ENCODE data around the gene CDC42BPG. TPM values are rescaled to one million over a fixed set of nuclear protein-coding genes. Genes with fewer than 3 reads are reported as not detected.

Gene CDC42BPG
- total RNA-seq, 1 donor from 2014 or later: 13.0 TPM

- Histone ChIP-seq H3K4me1 (peaks cover 55% of the 10 kb centered on the region), H3K27ac (peak overlapping the region; percentile 88), H3K27me3 (no peaks in the 10 kb centered on the region), H3K4me3 (peak overlapping the region; percentile 83 to 86), H3K9me3 (no peaks in the 10 kb centered on the region), H3K36me3 (no peaks in the 10 kb centered on the region)
- no peak for TF ChIP-seq POLR2A (IDR thresholded peaks at IDR 0.05)
- TF ChIP-seq POLR2AphosphoS5 (IDR thresholded peaks at IDR 0.05; ENCODE audit: insufficient read depth in 1 of 2, low read depth in 1 of 2): no peak
- TF ChIP-seq CTCF (IDR thresholded peaks at IDR 0.05): no peak
- intact Hi-C loops (cut with DNase I): loop anchor here (2.0 kb wide), 1 partner anchor 23 kb away; no protein-coding TSS in a partner anchor
- DNase-seq (ENCODE audit: extremely low spot score in 2 of 2): no peak
Observed at GRCh38 chr11:64879244-64879900, 34.9 kb upstream of the CDC42BPG start.

GRCh38 chr11:64878494-64879243, 34.2 kb upstream of the CDC42BPG start, which contains the start of gene EHD1:
TSS of gene EHD1 (minus strand) at chr11:64878621. CDS start at chr11:64878464, 157 bp downstream.
- peak in 1 of 2 donors; percentile 98 for DNase-seq (ENCODE audit: extremely low spot score in 2 of 2)
- peak; percentile 87 to 92 for TF ChIP-seq POLR2AphosphoS5 (IDR thresholded peaks at IDR 0.05; ENCODE audit: insufficient read depth in 1 of 2, low read depth in 1 of 2)
- peak in 1 of 3 experiments; percentile 14 for TF ChIP-seq CTCF (IDR thresholded peaks at IDR 0.05)
- TF ChIP-seq POLR2A (IDR thresholded peaks at IDR 0.05): peak; percentile 84 to 97
- H3K4me3 ChIP-seq: peak within 1 kb of the TSS; percentile 83 to 86
- H3K27ac ChIP-seq: peak within 1 kb of the TSS; percentile 88
- H3K9me3 ChIP-seq: no peaks in the 10 kb centered on the region
- intact Hi-C loops (cut with DNase I): loop anchor here (2.0 kb wide), 1 partner anchor 22 kb away; no protein-coding TSS in a partner anchor
- no peaks in the 10 kb centered on the region for H3K27me3 ChIP-seq
- peaks cover 57% of the 10 kb centered on the region for H3K4me1 ChIP-seq
- H3K36me3 ChIP-seq: peaks cover 0 to 4% of the 10 kb centered on the region in 2 donors

GRCh38 chr11:64878223-64878493, 33.7 kb upstream of the CDC42BPG start:
- Histone ChIP-seq H3K27me3 (no peaks in the 10 kb centered on the region), H3K9me3 (no peaks in the 10 kb centered on the region), H3K36me3 (peaks cover 0 to 9% of the 10 kb centered on the region in 2 donors), H3K27ac (peak overlapping the region; percentile 84), H3K4me1 (peaks cover 61% of the 10 kb centered on the region), H3K4me3 (peak overlapping the region; percentile 83 to 86)
- no peak for TF ChIP-seq CTCF (IDR thresholded peaks at IDR 0.05)
- TF ChIP-seq POLR2AphosphoS5 (IDR thresholded peaks at IDR 0.05; ENCODE audit: insufficient read depth in 1 of 2, low read depth in 1 of 2): no peak
- TF ChIP-seq POLR2A (IDR thresholded peaks at IDR 0.05): no peak
- intact Hi-C loops (cut with DNase I): loop anchor here (2.0 kb wide), 1 partner anchor 21 kb away; no protein-coding TSS in a partner anchor
- no peak for DNase-seq (ENCODE audit: extremely low spot score in 2 of 2)

- intact Hi-C loops (cut with DNase I): loop anchor here (2.0 kb wide), 1 partner anchor 21 kb away; no protein-coding TSS in a partner anchor
- Histone ChIP-seq H3K9me3 (no peaks in the 10 kb centered on the region), H3K27ac (peak overlapping the region; percentile 84), H3K4me1 (peaks cover 66% of the 10 kb centered on the region), H3K36me3 (peaks cover 0 to 14% of the 10 kb centered on the region in 2 donors), H3K27me3 (no peaks in the 10 kb centered on the region), H3K4me3 (peak overlapping the region; percentile 83 to 86)
- DNase-seq (ENCODE audit: extremely low spot score in 2 of 2): no peak
- TF ChIP-seq CTCF (IDR thresholded peaks at IDR 0.05): no peak
- no peak for TF ChIP-seq POLR2A (IDR thresholded peaks at IDR 0.05)
Observed at GRCh38 chr11:64877390-64878222, 33.2 kb upstream of the CDC42BPG start.
